Naive thymus-derived CD4-positive, alpha-beta T cell (primary cell): ENCODE data around the gene ZNF775. TPM values are rescaled to one million over a fixed set of nuclear protein-coding genes. Genes with fewer than 3 reads are reported as not detected.
A peak's percentile ranks its signal among the peaks of the same experiment; 100 is the strongest.

ENCODE experiments used
- ATAC-seq: fragments of 150-1000 bp; cut with Tn5 transposase; 2 replicates; pipeline ENCODE4 v1.10.0; 2021; ENCODE audit warnings: mild to moderate bottlenecking, moderate library complexity
- CTCF ChIA-PET: fragments of 350-600 bp; sonication (Branson Sonifier 250); formaldehyde crosslinking; loops from one replicate; lab custom pipeline; 2021; ENCODE audit warnings: antibody characterized with exemption; lab: Charles Lee
- POLR2A ChIA-PET: fragments of 350-600 bp; sonication (Branson Sonifier 250); formaldehyde crosslinking; loops from one replicate; lab custom pipeline; 2021; ENCODE audit warnings: antibody characterized with exemption, inconsistent platforms; lab: Charles Lee
- DNase-seq, 9 donors: peaks; one replicate each; pipeline versions ENCODE4 v3.0.0 to v3.0.0-alpha.2; 2020 to 2022; ENCODE audit warnings: mixed read lengths in 1 of 9
- H3K27ac ChIP-seq: one replicate; pipeline ENCODE4 v1.7.0; 2013; ENCODE audit warnings: mild to moderate bottlenecking, low read depth, low read length, moderate library complexity
- H3K27me3 ChIP-seq, 2 donors: one replicate each; pipeline ENCODE4 v1.7.0; 2013; ENCODE audit warnings: low read length in 2 of 2, mild to moderate bottlenecking in 2 of 2, moderate library complexity in 2 of 2; ENCODE audit not compliant: control insufficient read depth in 2 of 2, insufficient read depth in 2 of 2
- H3K36me3 ChIP-seq, 3 experiments: 1 replicate in 2 of 3; 2 replicates in 1 of 3; pipeline ENCODE4 v1.7.0; 2013; ENCODE audit warnings: low read length in 3 of 3, mild to moderate bottlenecking in 3 of 3, moderate library complexity in 1 of 3; ENCODE audit not compliant: insufficient read depth in 3 of 3, control insufficient read depth in 2 of 3
- H3K4me1 ChIP-seq, 2 donors: one replicate each; pipeline ENCODE4 v1.7.0; 2013; ENCODE audit warnings: low read length in 2 of 2, mild to moderate bottlenecking in 2 of 2, moderate library complexity in 1 of 2; ENCODE audit not compliant: control insufficient read depth in 2 of 2, insufficient read depth in 2 of 2
- H3K4me3 ChIP-seq: 2 replicates; pipeline ENCODE4 v1.7.0; 2013; ENCODE audit warnings: mild to moderate bottlenecking, low read length
- H3K9me3 ChIP-seq, 3 experiments: 1 replicate in 2 of 3; 2 replicates in 1 of 3; pipeline ENCODE4 v1.7.0; 2013; ENCODE audit warnings: low read length in 3 of 3; ENCODE audit not compliant: control insufficient read depth in 2 of 3
- H3K27ac Mint-ChIP-seq, 9 donors: one replicate each; pipeline ENCODE4 v1.8.0; 2020 to 2022; ENCODE audit warnings: mixed read lengths in 9 of 9, mild to moderate bottlenecking in 8 of 9, moderate library complexity in 5 of 9, inconsistent platforms in 2 of 9
- H3K27me3 Mint-ChIP-seq, 5 donors: one replicate each; pipeline ENCODE4 v1.8.0; 2021 to 2022; ENCODE audit warnings: mixed read lengths in 5 of 5, mild to moderate bottlenecking in 1 of 5
- H3K36me3 Mint-ChIP-seq, 5 donors: one replicate each; pipeline ENCODE4 v1.8.0; 2020 to 2022; ENCODE audit warnings: mixed read lengths in 5 of 5, mild to moderate bottlenecking in 3 of 5, inconsistent platforms in 1 of 5
- H3K4me1 Mint-ChIP-seq, 7 donors: one replicate each; pipeline ENCODE4 v1.8.0; 2020 to 2022; ENCODE audit warnings: mixed read lengths in 7 of 7, mild to moderate bottlenecking in 3 of 7, inconsistent platforms in 1 of 7
- H3K4me3 Mint-ChIP-seq, 10 donors: one replicate each; pipeline ENCODE4 v1.8.0; 2020 to 2022; ENCODE audit warnings: mild to moderate bottlenecking in 10 of 10, mixed read lengths in 10 of 10, moderate library complexity in 6 of 10, inconsistent platforms in 2 of 10
- H3K9me3 Mint-ChIP-seq, 11 donors: one replicate each; pipeline ENCODE4 v1.8.0; 2020 to 2022; ENCODE audit warnings: mixed read lengths in 11 of 11, mild to moderate bottlenecking in 4 of 11, inconsistent platforms in 1 of 11, moderate library complexity in 1 of 11
- intact Hi-C, 2 donors: fragments of 100-400 bp; cut with micrococcal nuclease; formaldehyde crosslinking; loops; one replicate each; pipeline ENCODE4 v1.15.1; 2023
- polyA plus RNA-seq, 2 donors: library from polyadenylated mRNA; unstranded; fragments of 300-500 nt; fragmentation: Illumina TruSeq; gene quantifications; one replicate each; pipeline ENCODE4 v1.2.3, GENCODE V29; 2021
- total RNA-seq, 6 experiments: library from RNA in 5 of 6; stranded (reverse) in 5 of 6; gene quantifications; 1 replicate in 5 of 6; 2 replicates in 1 of 6; pipeline ENCODE4 v1.2.3 and lab custom pipeline; 2021 to 2026

ZNF775 gene
- total and polyA plus RNA-seq, 7 experiments from 2014 or later: 1.1 to 7.4 (median 4.3) TPM

- ChIA-PET CTCF (interaction anchor here (0.8 to 2.9 kb wide), 8 partner anchors 9 to 348 kb away, joined by 3 to 17 read pairs (median 4); partner anchors contain the start of gene REPIN1), POLR2A (interaction anchor here (0.6 to 5.0 kb wide), 12 partner anchors 14 to 335 kb away, joined by 3 to 62 read pairs (median 8); partner anchors contain the start of genes ACTR3C, LRRC61 and REPIN1)
- no peak for ATAC-seq
- no peaks in the 10 kb centered on the region for H3K9me3 ChIP-seq
- no peaks in the 10 kb centered on the region for H3K27me3 Mint-ChIP-seq
- H3K27me3 ChIP-seq: no peaks in the 10 kb centered on the region
- H3K4me3 ChIP-seq: no peak overlapping the region
- peaks cover 0 to 18% (median 3%) of the 10 kb centered on the region in 5 donors for H3K36me3 Mint-ChIP-seq
- H3K27ac ChIP-seq: peak overlapping the region; percentile 91
- H3K9me3 Mint-ChIP-seq: no peaks in the 10 kb centered on the region
- H3K4me1 Mint-ChIP-seq: peaks cover 31 to 42% (median 36%) of the 10 kb centered on the region in 7 donors
- H3K36me3 ChIP-seq: peaks cover 0 to 44% (median 3%) of the 10 kb centered on the region in 3 experiments
- peak overlapping the region in 1 of 10 donors; percentile 31 for H3K4me3 Mint-ChIP-seq
- peak overlapping the region in 2 of 9 donors; percentile 95 to 96 for H3K27ac Mint-ChIP-seq
- DNase-seq: no peak
- H3K4me1 ChIP-seq: peaks cover 14 to 21% of the 10 kb centered on the region in 2 donors
- intact Hi-C loops: loop anchor here (1.0 to 10.0 kb wide), 4 partner anchors 41 to 825 kb away; partner anchors contain the start of genes ABCF2 (in 1 of the 2) and CHPF2 (in 1 of the 2)
Observed at GRCh38 chr7:150407588-150408392, 28.7 kb downstream of the ZNF775 start.

GRCh38 chr7:150408393-150409299, 29.5 kb downstream of the ZNF775 start:
- no peak for ATAC-seq
- peak overlapping the region; percentile 50 to 92 (median 87) for H3K27ac Mint-ChIP-seq
- H3K4me1 Mint-ChIP-seq: peaks cover 28 to 38% (median 35%) of the 10 kb centered on the region in 7 donors
- H3K4me3 Mint-ChIP-seq: peak overlapping the region in 8 of 10 donors; percentile 7 to 63 (median 40)
- H3K9me3 ChIP-seq: no peaks in the 10 kb centered on the region
- intact Hi-C loops: loop anchor here (5.0 to 10.0 kb wide), 2 partner anchors 816 to 824 kb away; partner anchors contain the start of genes ABCF2 (in 1 of the 2) and CHPF2 (in 1 of the 2)
- POLR2A ChIA-PET: interaction anchor here (2.3 to 4.7 kb wide), 2 partner anchors 31 to 53 kb away, joined by 8 to 50 read pairs; no protein-coding TSS in a partner anchor
- H3K27me3 ChIP-seq: no peaks in the 10 kb centered on the region
- peaks cover 0 to 18% (median 3%) of the 10 kb centered on the region in 5 donors for H3K36me3 Mint-ChIP-seq
- H3K36me3 ChIP-seq: peaks cover 0 to 44% (median 3%) of the 10 kb centered on the region in 3 experiments
- peak overlapping the region; percentile 29 for H3K27ac ChIP-seq
- CTCF ChIA-PET: no interaction called here
- H3K4me1 ChIP-seq: peaks cover 14 to 19% of the 10 kb centered on the region in 2 donors
- DNase-seq: no peak
- no peaks in the 10 kb centered on the region for H3K27me3 Mint-ChIP-seq
- no peaks in the 10 kb centered on the region for H3K9me3 Mint-ChIP-seq
- H3K4me3 ChIP-seq: no peak overlapping the region

- H3K4me3 Mint-ChIP-seq: peak overlapping the region in 1 of 10 donors; percentile 63
- peak overlapping the region; percentile 50 to 92 (median 80) for H3K27ac Mint-ChIP-seq
Observed at GRCh38 chr7:150409300-150410030, 30.3 kb downstream of the ZNF775 start.

GRCh38 chr7:150410131-150410530, 31.0 kb downstream of the ZNF775 start:
- Mint-ChIP-seq H3K27ac (peak overlapping the region in 3 of 9 donors; percentile 2 to 88 (median 52)), H3K27me3 (no peaks in the 10 kb centered on the region), H3K36me3 (peaks cover 0 to 18% (median 3%) of the 10 kb centered on the region in 5 donors), H3K4me3 (no peak overlapping the region), H3K4me1 (peaks cover 19 to 31% (median 24%) of the 10 kb centered on the region in 7 donors), H3K9me3 (no peaks in the 10 kb centered on the region)
- ATAC-seq (no peak), DNase-seq (no peak)
- H3K27me3 ChIP-seq: no peaks in the 10 kb centered on the region
- no peaks in the 10 kb centered on the region for H3K9me3 ChIP-seq
- POLR2A ChIA-PET: interaction anchor here (0.7 to 1.1 kb wide), 2 partner anchors 9 to 53 kb away, joined by 3 to 4 read pairs; no protein-coding TSS in a partner anchor
- intact Hi-C loops: no loop called here
- no peak overlapping the region for H3K27ac ChIP-seq
- H3K4me3 ChIP-seq: no peak overlapping the region
- peaks cover 0 to 43% (median 3%) of the 10 kb centered on the region in 3 experiments for H3K36me3 ChIP-seq
- CTCF ChIA-PET: interaction anchor here (0.6 kb wide), 1 partner anchor 21 kb away, joined by 3 read pairs; no protein-coding TSS in a partner anchor
- peaks cover 5 to 11% of the 10 kb centered on the region in 2 donors for H3K4me1 ChIP-seq

More at GRCh38 chr7:150409300-150410030, 30.3 kb downstream of the ZNF775 start:
- no peaks in the 10 kb centered on the region for H3K9me3 Mint-ChIP-seq
- peaks cover 21 to 32% (median 27%) of the 10 kb centered on the region in 7 donors for H3K4me1 Mint-ChIP-seq
- H3K27ac ChIP-seq: peak overlapping the region; percentile 29
- H3K9me3 ChIP-seq: no peaks in the 10 kb centered on the region
- H3K4me1 ChIP-seq: peaks cover 7 to 11% of the 10 kb centered on the region in 2 donors
- intact Hi-C loops: loop anchor here (5.0 to 10.0 kb wide), 2 partner anchors 815 to 823 kb away; partner anchors contain the start of genes ABCF2 (in 1 of the 2) and CHPF2 (in 1 of the 2)
- peaks cover 0 to 18% (median 3%) of the 10 kb centered on the region in 5 donors for H3K36me3 Mint-ChIP-seq
- no peaks in the 10 kb centered on the region for H3K27me3 ChIP-seq
- no peak overlapping the region for H3K4me3 ChIP-seq
- ChIA-PET POLR2A (no interaction called here), CTCF (interaction anchor here (0.6 kb wide), 1 partner anchor 20 kb away, joined by 3 read pairs; no protein-coding TSS in a partner anchor)
- peaks cover 0 to 44% (median 3%) of the 10 kb centered on the region in 3 experiments for H3K36me3 ChIP-seq
- DNase-seq (no peak), ATAC-seq (no peak)
- no peaks in the 10 kb centered on the region for H3K27me3 Mint-ChIP-seq

GRCh38 chr7:150410680-150411346, 31.7 kb downstream of the ZNF775 start:
- no peak for ATAC-seq
- no peaks in the 10 kb centered on the region for H3K27me3 Mint-ChIP-seq
- POLR2A ChIA-PET: interaction anchor here (0.7 to 1.1 kb wide), 2 partner anchors 8 to 54 kb away, joined by 3 to 4 read pairs; no protein-coding TSS in a partner anchor
- intact Hi-C loops: no loop called here
- H3K27ac Mint-ChIP-seq: peak overlapping the region in 6 of 9 donors; percentile 2 to 85 (median 54)
- peaks cover 17 to 30% (median 21%) of the 10 kb centered on the region in 7 donors for H3K4me1 Mint-ChIP-seq
- peaks cover 5 to 11% of the 10 kb centered on the region in 2 donors for H3K4me1 ChIP-seq
- no peak overlapping the region for H3K4me3 ChIP-seq
- H3K4me3 Mint-ChIP-seq: no peak overlapping the region
- peaks cover 0 to 18% (median 3%) of the 10 kb centered on the region in 5 donors for H3K36me3 Mint-ChIP-seq
- no peaks in the 10 kb centered on the region for H3K27me3 ChIP-seq
- CTCF ChIA-PET: no interaction called here
- no peaks in the 10 kb centered on the region for H3K9me3 ChIP-seq
- no peak overlapping the region for H3K27ac ChIP-seq
- H3K36me3 ChIP-seq: peaks cover 0 to 38% (median 3%) of the 10 kb centered on the region in 3 experiments
- no peaks in the 10 kb centered on the region for H3K9me3 Mint-ChIP-seq
- no peak for DNase-seq
